HG03565 (cell line): ENCODE data around the gene OR51I2.
A peak's percentile ranks its signal among the peaks of the same experiment; 100 is the strongest.

Experiments used
- ATAC-seq: cut with Tn5 transposase; IDR thresholded peaks from one replicate; pipeline ENCODE4 v1.9.1; 2021; ENCODE audit warnings: mild to moderate bottlenecking, moderate library complexity; ENCODE audit not compliant: unreplicated experiment

The OR51I2 gene, protein sequence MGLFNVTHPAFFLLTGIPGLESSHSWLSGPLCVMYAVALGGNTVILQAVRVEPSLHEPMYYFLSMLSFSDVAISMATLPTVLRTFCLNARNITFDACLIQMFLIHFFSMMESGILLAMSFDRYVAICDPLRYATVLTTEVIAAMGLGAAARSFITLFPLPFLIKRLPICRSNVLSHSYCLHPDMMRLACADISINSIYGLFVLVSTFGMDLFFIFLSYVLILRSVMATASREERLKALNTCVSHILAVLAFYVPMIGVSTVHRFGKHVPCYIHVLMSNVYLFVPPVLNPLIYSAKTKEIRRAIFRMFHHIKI

DNA sequence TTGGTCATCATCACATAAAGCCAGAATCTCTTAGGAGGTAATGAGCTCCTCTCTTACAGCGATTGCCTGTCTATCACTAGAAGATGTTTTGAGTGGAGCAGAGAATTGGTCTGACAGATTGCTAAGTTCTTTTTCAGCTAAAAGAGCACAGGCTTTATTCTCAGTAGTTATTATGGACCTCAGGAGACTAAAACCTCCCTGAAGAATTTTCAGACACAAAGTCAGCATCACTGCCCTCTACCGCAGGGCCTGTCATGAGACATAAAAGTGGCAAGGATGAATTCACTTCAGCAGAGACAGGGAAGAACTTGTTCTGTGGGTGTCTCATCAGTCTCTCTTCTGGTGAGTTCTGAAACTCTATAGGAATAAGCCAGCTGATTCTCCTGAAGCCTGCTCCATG lies at the start of gene OR51I2:
OR51I2 (plus strand) TSS at position 301 of the 400 bp plus-strand sequence. CDS start 4,166 bp downstream, outside the sequence.
- ATAC-seq: no peak

GRCh38 chr11:5405173-5405572 lies 44.0 kb upstream of the OR51I2 start:
- ATAC-seq: no peak

GRCh38 chr11:5420993-5421392 lies 28.1 kb upstream of the OR51I2 start:
- ATAC-seq: no peak

DNA sequence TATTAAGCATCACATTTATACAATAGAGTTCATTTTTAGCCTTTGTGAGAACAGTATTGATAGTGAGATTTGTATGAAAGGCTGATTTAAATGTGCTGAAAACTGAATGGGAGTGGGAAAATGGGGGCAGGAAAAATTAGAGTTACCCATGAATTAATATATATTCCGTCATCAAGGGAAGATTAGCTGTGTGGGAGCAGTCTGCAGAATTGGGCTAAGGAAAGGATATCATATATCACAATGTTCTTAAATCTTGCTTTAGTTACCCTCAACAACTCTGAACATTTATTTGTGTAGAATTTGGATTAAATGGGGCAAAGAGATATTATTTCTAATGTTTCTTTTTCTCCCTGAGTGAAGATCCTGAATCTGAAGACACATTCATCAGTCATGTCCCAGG lies 27.3 kb upstream of the OR51I2 start, which contains the start of gene OR51Q1:
OR51Q1 (plus strand) TSS at position 301 of the 400 bp plus-strand sequence; CDS start at position 391, 90 bp downstream.
- ATAC-seq: no peak

GRCh38 chr11:5423131-5423530 lies 26.0 kb upstream of the OR51I2 start:
- ATAC-seq: no peak

GRCh38 chr11:5441414-5441813 lies 7.7 kb upstream of the OR51I2 start, which contains the start of gene OR51I1:
OR51I1 (minus strand) TSS chr11:5441514; CDS start chr11:5441514, 0 bp downstream.
- no peak for ATAC-seq

DNA sequence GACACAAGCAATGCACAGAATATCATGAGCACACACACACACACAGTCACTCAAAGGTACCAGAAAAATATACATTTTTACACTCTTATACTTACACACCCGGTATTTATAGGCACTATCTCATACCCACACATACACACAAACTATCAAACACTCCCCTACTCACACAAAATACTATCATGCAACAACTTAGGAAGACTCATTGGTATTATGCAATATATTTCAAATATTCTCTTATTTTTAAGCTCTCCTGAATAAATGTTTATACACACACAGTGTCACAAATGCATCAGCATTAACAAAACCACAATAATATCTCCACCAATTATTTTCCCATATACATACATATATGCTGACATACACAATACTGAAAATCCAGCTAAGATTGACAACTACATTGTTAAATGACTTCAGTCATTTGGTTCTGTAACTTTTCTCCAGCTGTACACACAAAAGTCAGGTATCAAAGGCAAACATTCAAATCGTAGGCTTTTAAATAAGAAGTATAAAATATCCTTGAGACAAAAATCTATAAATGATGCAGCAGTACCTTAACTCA lies 5.2 kb upstream of the OR51I2 start:
- ATAC-seq: no peak

DNA sequence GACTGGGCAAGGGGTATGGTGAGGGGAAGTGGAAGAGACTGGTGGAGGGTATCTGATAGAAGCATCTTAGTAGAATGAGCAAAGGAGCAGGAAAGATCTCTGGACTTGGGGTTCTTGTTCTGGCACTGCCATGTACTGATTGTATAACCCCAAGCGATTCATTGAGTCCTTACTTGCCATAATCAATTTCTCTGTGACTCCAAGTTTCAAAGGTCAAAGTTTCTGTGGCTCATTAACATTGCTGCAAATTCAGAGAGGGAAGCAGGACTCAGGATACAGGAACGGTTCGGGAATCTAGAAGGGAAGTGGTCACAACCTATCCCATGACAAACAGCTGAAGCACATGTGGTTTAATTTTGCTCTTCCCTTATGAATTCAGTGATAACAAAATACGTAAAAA lies 309 bp downstream of the OR51I2 start:
- no peak for ATAC-seq

GRCh38 chr11:5460983-5461621 lies 12.0 kb downstream of the OR51I2 start:
- no peak for ATAC-seq

DNA sequence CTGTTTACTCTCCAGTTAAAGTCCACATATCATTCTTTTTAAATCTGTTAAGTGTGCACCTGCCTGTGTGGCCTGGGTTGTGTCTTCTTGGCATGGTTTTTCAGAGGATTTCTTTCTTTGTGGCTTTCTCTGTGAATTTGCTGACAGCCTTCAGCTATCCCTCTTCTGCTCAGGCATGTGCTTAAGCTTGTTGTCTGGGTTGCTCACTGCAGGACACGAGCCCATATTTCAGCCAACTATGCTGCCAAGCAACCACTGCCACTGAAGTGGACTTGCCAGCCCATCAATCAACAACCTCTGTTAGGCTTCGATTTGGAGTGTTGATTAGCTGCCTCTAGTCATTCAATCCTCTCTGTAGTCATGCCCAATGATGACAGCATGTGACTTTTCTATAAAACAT lies 18.4 kb downstream of the OR51I2 start:
- no peak for ATAC-seq

DNA sequence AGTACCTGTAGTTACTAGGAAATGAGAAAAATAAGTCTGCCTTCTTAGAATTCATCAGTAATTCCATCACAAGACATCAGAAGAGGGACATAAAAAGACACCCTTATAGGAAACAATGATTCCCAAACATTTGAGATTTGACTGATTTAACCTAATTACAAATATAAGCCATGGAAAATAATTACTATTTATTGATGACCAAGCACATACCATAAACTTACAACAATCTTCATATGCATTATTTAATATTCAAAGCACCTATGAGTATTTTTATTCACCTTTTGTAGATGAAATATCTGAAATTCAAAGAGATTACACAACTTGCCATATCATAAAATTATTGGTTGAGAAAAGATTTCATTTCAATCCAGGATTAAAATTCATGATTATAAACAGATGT lies 24.8 kb downstream of the OR51I2 start:
- ATAC-seq: no peak

DNA sequence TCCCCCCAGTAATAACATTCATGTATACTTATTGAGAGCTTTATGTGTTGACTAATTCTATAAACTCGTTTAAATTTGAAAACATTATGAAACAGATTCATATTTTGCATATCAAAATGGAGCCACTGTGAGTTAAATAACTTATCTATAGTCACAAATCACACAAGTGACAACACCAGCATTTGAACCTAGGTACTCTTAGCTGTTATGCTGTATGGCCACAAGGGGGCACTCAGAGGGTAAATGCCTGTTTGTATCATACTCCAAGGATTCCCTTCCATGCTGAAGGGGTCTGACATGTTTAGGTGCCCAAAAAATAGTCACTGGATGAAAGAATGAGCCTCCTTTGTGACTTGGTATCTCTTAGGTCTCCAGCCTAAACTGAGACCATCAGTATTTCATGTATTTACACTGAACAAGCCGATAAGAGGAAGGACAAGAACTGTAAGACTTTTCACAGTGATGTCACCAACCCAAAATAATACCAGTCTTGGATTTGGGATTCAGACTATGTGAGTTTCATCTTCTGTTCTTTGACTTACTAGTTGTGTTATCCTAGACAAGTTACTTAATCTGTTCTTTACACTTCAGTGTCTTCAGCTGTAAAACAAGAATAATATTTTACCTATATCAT lies 27.2 kb downstream of the OR51I2 start:
- ATAC-seq: peak; percentile 75

- no peak for ATAC-seq
Observed at GRCh38 chr11:5486003-5486402, 36.9 kb downstream of the OR51I2 start.

GRCh38 chr11:5486421-5486820 lies 37.3 kb downstream of the OR51I2 start:
- no peak for ATAC-seq

GRCh38 chr11:5488385-5488784 lies 39.3 kb downstream of the OR51I2 start, which contains the start of gene OR52D1:
OR52D1 (plus strand) TSS chr11:5488685; CDS start chr11:5488707, 22 bp downstream.
- no peak for ATAC-seq

- ATAC-seq: no peak
Observed at GRCh38 chr11:5488798-5489399, 39.8 kb downstream of the OR51I2 start.

- ATAC-seq: no peak
Observed at GRCh38 chr11:5489576-5490357, 40.6 kb downstream of the OR51I2 start.

DNA sequence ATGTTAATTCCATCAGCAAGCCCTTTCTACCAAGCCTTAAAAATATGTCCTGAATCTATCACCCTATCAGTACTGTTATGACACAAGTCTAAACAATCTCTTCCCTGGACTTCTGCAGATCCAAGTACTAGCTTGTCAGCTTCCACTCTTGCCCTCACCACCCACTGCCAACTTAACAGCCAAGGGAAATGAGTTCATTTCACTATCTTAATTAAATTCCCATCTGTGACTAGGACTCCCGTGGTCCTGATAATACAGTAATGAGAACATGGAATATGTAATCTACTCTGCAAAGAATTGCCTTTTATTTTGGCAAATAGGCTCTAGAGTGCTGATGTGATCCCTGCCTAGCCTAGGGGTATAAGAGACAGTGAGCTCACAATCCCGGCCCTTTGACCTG lies 50.5 kb downstream of the OR51I2 start:
- no peak for ATAC-seq

DNA sequence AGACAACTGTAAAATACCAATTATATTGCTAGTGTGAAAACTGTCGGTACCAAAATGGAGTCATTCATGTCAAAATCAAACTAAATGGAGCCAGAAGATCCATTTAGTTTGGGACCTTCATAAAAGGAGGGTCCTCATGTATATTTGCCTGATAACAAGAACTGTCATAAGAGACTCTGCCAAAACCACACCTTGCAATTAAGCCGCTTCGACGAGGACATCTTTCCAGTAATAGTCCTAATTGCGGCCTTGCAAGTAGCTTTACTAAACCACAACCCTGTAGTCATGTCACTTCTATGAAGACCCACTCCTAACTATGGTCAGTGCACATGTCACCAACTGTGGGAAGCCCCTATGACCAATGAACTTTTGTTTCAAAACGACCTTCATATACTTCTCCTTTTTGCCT lies 51.3 kb downstream of the OR51I2 start:
- ATAC-seq: no peak

GRCh38 chr11:5504403-5504921 lies 55.3 kb downstream of the OR51I2 start:
- no peak for ATAC-seq
